GM19455 (cell line): ENCODE results near the gene NTM.
A peak's percentile ranks its signal among the peaks of the same experiment; 100 is the strongest.

ENCODE experiments used
- ATAC-seq: cut with Tn5 transposase; IDR thresholded peaks from one replicate; pipeline ENCODE4 v1.9.1; 2021; ENCODE audit not compliant: unreplicated experiment

Gene NTM

DNA sequence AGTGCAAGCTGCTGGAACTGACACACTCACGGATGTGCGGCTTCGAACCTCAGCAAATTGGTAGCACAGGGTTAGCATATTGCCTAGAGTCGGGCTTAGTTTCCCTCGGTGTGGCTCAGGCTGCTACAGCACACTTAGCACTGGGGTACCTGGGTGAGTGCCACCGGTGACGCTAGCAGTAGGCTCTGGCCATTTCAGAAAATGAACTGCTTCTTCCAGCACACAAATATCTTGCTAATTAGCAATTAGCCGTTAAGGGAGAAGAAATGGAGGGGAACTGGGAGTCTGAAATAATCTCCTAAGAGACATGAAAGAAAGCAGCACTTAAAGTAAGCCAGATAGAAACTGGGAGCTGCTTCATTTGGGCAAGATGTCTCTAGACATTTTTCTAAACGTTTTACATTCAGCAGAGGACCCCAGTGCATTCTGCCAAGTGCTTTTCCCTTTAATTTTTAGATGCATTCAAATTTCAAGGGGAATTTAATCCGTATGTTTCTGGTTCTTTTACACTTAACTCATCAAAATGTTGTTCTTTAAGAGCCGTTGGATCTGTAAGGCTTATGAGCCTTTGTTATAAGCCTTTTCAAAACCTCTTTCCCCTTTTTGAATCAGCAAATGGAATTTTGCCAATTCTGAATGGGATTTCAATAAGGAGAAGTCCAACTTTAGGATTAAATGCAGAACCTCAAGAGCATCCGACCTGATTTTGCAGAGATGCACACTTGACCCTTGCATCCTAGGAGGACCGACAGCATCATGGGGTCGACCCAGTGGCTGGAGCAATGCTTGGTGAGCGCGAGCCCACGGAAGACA is 708.1 kb downstream of the NTM start:
- no peak for ATAC-seq

GRCh38 chr11:132080127-132080526 is 709.7 kb downstream of the NTM start:
- no peak for ATAC-seq

- ATAC-seq: no peak
Measured at GRCh38 chr11:132082566-132082965, 712.2 kb downstream of the NTM start.

DNA sequence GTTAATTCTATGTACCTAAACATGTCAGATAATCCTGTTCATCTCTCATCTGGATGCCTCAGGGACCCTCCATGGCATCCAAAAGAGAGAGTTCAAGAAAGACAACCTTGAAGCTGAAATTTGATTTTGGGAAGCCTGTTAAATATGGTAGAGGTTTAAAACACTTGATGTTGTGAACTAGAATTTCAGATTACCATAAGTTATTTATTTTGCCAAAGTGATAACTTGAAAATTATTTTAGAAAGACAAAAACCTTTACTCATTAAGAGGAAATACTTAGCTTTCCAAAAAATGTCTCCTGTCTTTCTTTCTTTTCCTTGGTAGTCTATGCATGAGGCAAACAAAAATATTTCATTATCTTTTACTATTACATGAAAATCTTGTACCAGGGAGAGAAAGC is 714.0 kb downstream of the NTM start:
- no peak for ATAC-seq

DNA sequence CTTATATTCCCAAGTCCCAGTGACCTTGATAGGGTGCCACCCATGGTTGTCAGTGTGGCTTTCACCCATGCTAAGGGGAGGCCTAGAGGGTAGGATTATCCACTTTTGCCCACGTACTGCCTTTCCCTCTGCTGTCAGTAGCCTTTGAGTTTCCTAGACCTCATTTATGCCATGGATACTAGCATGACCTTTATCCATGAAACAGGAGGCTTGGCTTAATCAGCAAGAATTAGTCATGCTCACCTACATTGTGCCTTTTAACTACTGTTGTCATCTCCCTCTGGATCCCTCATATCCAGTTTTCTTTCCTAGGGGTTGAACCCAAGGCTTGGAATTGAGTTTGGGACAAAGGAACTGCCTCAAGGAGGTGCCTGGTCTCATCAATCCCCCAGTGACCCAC is 716.7 kb downstream of the NTM start:
- ATAC-seq: no peak

GRCh38 chr11:132088551-132088950 is 718.1 kb downstream of the NTM start:
- no peak for ATAC-seq

DNA sequence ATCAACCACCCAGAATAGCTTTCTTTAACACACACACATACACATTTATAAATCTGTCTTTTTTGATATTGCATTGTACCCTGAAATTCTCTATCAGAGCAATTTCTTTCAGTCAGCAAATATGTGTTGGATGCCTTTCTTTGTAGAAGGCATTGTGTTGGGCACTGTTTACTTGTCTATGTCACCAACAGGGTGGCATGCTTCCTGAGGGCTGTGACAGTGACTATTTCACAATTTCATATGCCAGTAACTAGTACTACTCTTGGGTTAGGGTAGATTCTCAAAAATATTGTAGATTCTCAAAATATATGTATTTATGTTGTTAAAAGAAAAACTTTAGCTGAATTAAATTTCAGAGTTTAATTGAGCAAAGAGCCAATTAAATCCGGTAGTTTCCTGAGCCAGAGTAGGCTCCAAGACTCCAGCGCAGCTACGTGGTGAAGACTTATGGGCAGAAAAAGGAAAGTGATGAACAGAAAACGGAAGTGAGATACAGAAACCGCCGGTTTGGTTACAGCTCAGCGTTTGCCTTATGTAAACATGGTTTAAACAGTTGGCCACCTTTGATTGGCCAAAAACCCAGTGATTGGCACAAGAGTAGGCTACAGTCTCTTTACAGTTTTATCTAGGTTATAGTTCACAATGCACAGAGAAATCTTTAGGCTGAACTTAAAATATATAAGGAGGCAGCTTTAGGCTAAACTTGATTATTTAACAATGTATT is 723.3 kb downstream of the NTM start:
- ATAC-seq: no peak

GRCh38 chr11:132094598-132094997 is 724.2 kb downstream of the NTM start:
- no peak for ATAC-seq

GRCh38 chr11:132095230-132096131 is 725.1 kb downstream of the NTM start:
- ATAC-seq: no peak

DNA sequence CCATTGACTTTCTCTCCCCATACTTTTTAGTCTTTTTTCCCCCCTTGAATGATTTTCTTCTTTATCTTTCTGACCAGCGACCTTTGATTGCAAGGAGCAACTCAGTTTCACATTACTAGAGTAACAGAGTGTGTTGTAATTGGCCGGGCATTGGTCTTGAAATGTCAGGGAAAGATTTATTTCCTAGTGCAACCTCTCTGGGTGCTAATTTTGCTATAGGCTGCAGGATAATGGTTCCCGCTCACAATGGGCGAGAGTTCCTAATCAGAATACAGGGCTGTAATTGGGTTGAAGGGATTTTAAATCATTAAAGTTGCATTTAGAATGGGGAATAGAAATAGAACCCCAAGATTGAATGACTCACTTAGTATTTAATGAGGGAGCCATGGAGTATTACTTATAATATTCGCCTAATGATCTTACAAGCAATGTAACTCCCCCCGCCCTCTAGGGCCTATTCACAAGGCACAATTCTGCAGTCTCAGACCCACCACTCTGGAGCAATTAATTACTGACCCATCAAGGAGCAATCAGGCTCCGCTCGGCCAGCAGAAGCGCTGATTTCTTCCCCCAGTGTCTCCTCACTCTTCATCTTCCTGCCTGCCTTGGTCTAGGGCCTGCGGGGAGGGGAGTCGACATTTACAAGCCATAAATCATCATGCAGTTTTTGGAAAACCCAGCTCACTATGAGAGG is 725.9 kb downstream of the NTM start:
- ATAC-seq: no peak

GRCh38 chr11:132099692-132100091 is 729.3 kb downstream of the NTM start:
- peak; percentile 71 for ATAC-seq

DNA sequence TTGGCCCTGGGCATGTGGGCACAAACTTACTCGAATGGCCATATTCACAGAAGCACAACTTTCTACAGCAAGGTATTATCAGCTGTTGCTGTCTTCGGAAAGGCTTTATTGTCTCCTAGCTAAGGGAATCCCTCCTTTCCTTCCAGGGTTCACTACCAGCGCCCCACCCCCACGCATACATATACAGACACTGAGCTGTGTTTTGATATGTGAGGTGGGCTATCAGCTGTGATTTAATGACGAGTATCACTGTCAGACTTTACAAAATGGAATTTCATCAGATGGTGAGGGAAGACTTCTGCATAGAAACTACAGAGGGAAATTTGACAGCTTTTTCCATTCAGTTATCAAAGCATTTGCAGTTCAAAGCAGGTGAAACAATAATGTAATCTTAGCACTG is 730.2 kb downstream of the NTM start:
- no peak for ATAC-seq

- no peak for ATAC-seq
Measured at GRCh38 chr11:132101881-132102280, 731.5 kb downstream of the NTM start.

DNA sequence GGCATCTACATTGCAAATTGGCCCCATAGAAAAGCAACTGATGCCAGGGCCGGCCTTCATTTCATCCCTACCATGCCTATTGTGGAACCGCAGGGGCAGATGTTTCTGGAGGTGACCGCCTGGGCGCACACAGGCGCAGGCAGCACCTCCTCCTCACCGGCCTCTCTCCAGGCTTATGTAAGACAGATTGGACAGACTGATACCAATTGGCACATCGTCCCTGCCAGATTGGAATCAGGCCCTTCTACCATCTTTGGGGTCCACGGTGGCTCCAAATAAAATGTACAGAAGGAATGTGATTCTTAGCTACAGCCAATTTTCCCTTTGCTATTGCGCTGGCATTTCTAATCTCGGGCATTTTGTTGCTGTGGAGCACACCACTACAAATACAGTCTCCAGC is 732.6 kb downstream of the NTM start:
- ATAC-seq: no peak

GRCh38 chr11:132106096-132106982 is 735.9 kb downstream of the NTM start:
- no peak for ATAC-seq

DNA sequence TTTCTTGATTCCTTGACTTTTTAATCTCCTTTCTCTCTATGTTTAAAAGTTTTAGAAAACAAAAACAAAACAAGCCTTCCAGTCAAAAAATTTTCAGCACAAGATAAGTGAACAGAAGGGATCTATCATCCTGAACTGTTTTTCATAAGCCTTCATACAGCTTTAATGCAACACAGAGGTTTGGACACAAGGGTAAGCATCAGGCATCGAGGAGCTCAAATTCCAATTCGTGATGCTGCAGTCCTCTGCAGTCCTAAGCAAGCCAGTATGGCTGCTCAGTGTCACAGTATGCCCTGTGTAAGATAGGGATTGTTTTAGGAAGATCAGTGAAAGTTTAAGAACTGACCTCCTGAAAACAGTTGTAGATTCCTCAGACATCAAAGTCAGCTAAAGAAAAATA is 740.9 kb downstream of the NTM start:
- ATAC-seq: no peak

DNA sequence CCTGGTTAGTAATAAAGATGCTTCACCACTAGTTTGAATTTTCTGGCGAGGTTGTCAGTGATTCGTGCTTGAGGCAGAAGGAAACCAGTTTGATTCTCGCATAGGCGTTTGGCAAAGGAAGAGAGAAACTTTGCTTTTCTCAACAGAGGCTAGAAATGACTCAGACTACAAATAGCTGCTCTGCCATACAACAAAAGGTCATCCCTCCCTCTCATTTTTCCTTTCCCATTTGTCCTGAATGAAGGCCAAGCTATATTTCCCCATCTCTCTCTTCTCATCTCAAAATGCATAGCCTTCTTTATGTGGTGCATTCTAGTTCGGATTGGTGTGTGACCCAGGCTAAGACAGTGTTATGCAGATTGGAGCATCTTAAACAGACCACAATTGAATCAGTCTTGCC is 741.4 kb downstream of the NTM start:
- no peak for ATAC-seq

DNA sequence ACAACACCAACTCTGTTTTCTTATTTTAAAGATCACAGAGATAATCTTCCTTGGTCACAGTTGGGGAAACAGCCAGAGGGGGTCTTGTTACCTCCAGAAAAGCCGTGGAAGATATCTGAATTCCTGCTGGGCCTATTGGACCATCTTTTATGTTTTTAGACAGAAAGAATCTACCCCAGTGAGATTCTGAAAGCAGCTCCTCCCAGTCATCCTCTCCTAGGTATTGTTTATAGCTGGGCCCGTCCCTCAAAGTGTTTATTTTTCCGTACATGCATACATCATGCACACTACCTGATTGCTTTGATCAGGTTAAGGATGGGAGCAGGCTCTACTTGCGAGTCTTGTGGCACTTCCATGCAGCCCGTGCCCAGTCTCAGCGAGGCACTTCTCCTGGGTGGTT is 742.4 kb downstream of the NTM start:
- ATAC-seq: no peak

- ATAC-seq: no peak
Measured at GRCh38 chr11:132114185-132114584, 743.8 kb downstream of the NTM start.

DNA sequence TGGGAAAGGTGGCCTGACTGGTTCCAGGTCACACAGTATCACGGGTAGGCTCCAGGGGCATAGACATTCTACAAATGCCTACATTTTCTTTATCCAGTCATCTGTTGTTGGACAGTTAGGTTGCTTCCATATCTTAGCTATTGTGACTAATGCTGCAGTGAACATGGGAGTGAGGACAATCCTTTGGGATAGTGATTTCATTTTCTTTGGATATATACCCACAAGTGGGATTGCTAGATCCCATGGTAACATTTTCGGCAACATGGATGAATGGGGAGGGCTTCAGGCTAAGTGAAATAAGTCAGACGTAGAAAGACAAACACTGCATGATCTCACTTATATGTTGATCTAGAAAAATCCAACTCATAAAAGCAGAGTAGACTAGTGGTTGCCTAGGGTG is 744.3 kb downstream of the NTM start:
- no peak for ATAC-seq
